ENCODE measurements around the gene NISCH.

DNA sequence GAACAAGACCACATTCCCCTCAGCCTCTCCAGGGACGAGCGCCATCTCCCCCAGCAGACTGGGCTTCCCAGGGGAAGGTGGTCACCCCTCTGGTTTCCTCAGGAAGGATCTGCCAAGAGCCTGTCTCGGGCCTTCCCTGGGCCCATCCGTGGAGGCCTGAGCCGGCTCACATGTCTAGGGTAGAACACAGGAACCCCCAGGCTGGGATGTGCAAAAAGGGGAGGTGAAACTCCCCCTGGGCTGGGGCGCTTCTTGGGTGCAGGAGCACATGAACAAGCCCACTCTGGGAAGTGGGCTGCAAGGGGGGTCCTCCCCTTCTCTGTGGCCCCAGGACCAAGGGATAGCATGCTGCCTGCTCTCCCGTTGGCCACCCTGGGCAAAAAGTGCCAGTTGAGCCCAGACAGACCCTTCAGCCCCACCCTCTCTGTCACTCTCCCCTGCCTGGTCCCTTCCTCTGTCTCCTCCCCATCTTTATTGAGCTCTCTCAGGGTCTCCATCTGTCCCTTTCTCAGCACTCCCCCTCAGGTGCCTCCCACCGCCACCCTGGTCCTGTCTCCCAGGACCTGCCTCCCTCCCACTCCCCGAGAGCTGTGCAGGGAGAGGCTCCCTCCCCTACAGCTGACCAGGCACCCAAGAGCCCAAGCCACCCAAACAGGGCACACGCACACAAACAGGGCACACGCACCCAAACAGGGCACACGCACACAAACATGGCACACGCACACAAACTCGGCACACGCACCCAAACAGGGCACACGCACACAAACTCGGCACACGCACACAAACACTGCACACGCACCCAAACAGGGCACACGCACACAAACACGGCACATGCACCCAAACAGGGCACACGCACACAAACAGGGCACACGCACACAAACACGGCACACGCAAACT lies 11.4 kb upstream of the NISCH start:
- TF ChIP-seq GLIS3 (CRISPR knock-in tag; IDR thresholded peaks at IDR 0.05) (no peak), PPARA (CRISPR knock-in tag; IDR thresholded peaks at IDR 0.05; ENCODE audit: borderline replicate concordance) (no peak), ZFP30 (CRISPR knock-in tag; IDR thresholded peaks at IDR 0.05) (no peak), ESRRG (CRISPR knock-in tag; IDR thresholded peaks at IDR 0.05) (no peak), ZC3H10 (CRISPR knock-in tag; IDR thresholded peaks at IDR 0.05) (no peak), ARNTL (CRISPR knock-in tag; IDR thresholded peaks at IDR 0.05; ENCODE audit: borderline replicate concordance, low read depth) (no peak), ZFP3 (CRISPR knock-in tag; IDR thresholded peaks at IDR 0.05) (no peak)
- TF ChIP-seq, protein P1, sequence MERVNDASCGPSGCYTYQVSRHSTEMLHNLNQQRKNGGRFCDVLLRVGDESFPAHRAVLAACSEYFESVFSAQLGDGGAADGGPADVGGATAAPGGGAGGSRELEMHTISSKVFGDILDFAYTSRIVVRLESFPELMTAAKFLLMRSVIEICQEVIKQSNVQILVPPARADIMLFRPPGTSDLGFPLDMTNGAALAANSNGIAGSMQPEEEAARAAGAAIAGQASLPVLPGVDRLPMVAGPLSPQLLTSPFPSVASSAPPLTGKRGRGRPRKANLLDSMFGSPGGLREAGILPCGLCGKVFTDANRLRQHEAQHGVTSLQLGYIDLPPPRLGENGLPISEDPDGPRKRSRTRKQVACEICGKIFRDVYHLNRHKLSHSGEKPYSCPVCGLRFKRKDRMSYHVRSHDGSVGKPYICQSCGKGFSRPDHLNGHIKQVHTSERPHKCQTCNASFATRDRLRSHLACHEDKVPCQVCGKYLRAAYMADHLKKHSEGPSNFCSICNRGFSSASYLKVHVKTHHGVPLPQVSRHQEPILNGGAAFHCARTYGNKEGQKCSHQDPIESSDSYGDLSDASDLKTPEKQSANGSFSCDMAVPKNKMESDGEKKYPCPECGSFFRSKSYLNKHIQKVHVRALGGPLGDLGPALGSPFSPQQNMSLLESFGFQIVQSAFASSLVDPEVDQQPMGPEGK (CRISPR knock-in tag; IDR thresholded peaks at IDR 0.05; ENCODE audit: borderline replicate concordance): no peak
- TF ChIP-seq, protein P2, sequence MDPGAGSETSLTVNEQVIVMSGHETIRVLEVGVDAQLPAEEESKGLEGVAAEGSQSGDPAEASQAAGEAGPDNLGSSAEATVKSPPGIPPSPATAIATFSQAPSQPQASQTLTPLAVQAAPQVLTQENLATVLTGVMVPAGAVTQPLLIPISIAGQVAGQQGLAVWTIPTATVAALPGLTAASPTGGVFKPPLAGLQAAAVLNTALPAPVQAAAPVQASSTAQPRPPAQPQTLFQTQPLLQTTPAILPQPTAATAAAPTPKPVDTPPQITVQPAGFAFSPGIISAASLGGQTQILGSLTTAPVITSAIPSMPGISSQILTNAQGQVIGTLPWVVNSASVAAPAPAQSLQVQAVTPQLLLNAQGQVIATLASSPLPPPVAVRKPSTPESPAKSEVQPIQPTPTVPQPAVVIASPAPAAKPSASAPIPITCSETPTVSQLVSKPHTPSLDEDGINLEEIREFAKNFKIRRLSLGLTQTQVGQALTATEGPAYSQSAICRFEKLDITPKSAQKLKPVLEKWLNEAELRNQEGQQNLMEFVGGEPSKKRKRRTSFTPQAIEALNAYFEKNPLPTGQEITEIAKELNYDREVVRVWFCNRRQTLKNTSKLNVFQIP (CRISPR knock-in tag; IDR thresholded peaks at IDR 0.05; ENCODE audit: borderline replicate concordance, low read depth): no peak

Measured in SK-N-SH treated with all-trans-retinoic acid at 6 μM for 48 hours (cell line).